GM12875 (cell line): Measurements from ENCODE around the gene ADGRL2.

Experiments
- H3K4me3 ChIP-seq: one replicate; pipeline ENCODE4 v1.5.1; 2011; ENCODE audit warnings: low read depth, low read length, control low read depth
- CTCF ChIP-seq: IDR thresholded peaks from 2 replicates; pipeline ENCODE4 v1.5.1; 2011; ENCODE audit warnings: low read depth, mild to moderate bottlenecking, control low read depth, inconsistent platforms, low read length, moderate library complexity, borderline replicate concordance; ENCODE audit not compliant: insufficient read depth

ADGRL2 gene

GRCh38 chr1:81844477-81844876 lies 43.7 kb downstream of the ADGRL2 start:
- H3K4me3 ChIP-seq: no peak overlapping the region
- no peak for TF ChIP-seq CTCF

- H3K4me3 ChIP-seq: no peak overlapping the region
- no peak for TF ChIP-seq CTCF
These were observed 45.9 kb downstream of the ADGRL2 start for GRCh38 chr1:81846630-81847029.

- no peak overlapping the region for H3K4me3 ChIP-seq
- TF ChIP-seq CTCF: no peak
These were observed 46.3 kb downstream of the ADGRL2 start for GRCh38 chr1:81847063-81847462.

- no peak for TF ChIP-seq CTCF
- no peak overlapping the region for H3K4me3 ChIP-seq
These were observed 48.3 kb downstream of the ADGRL2 start for GRCh38 chr1:81848880-81849682.

- H3K4me3 ChIP-seq: no peak overlapping the region
- no peak for TF ChIP-seq CTCF
These were observed 49.3 kb downstream of the ADGRL2 start for GRCh38 chr1:81850031-81850430.

GRCh38 chr1:81850495-81850894 lies 49.8 kb downstream of the ADGRL2 start:
- TF ChIP-seq CTCF: no peak
- H3K4me3 ChIP-seq: no peak overlapping the region

GRCh38 chr1:81851217-81851616 lies 50.5 kb downstream of the ADGRL2 start:
- no peak for TF ChIP-seq CTCF
- no peak overlapping the region for H3K4me3 ChIP-seq
